ENCODE measurements around the gene MAGI2. TPM values are rescaled to one million over a fixed set of nuclear protein-coding genes. Genes with fewer than 3 reads are reported as not detected.

MAGI2 gene
- total and polyA plus RNA-seq, 8 donors: 1.3 to 4.0 (median 2.0) TPM

GRCh38 chr7:78015574-78016260, 1437.8 kb downstream of the MAGI2 start:
- no peak for ATAC-seq
- Histone ChIP-seq H3K27ac (no peak overlapping the region), H3K4me1 (peaks cover 5 to 9% (median 8%) of the 10 kb centered on the region in 3 donors), H3K9me3 (no peaks in the 10 kb centered on the region), H3K4me3 (no peak overlapping the region), H3K27me3 (no peaks in the 10 kb centered on the region), H3K36me3 (no peaks in the 10 kb centered on the region)
- intact Hi-C loops (cut with DNase I): no loop called here
- no peak for TF ChIP-seq CTCF (IDR thresholded peaks at IDR 0.05)
- 82 to 88% methylated on average over 5 of the region's 5 CpGs for WGBS, 2 donors
- FAIRE-seq: no peak
- no peak for DNase-seq

- peaks cover 5 to 9% (median 8%) of the 10 kb centered on the region in 3 donors for H3K4me1 ChIP-seq
- ATAC-seq (no peak), FAIRE-seq (no peak), DNase-seq (no peak)
- no peaks in the 10 kb centered on the region for H3K9me3 ChIP-seq
- TF ChIP-seq CTCF (IDR thresholded peaks at IDR 0.05): no peak
- 69 to 70% methylated on average over 3 of the region's 3 CpGs for WGBS, 2 donors
- H3K27ac ChIP-seq: no peak overlapping the region
- intact Hi-C loops (cut with DNase I): no loop called here
- H3K36me3 ChIP-seq: no peaks in the 10 kb centered on the region
- no peaks in the 10 kb centered on the region for H3K27me3 ChIP-seq
- no peak overlapping the region for H3K4me3 ChIP-seq
These were observed 1439.1 kb downstream of the MAGI2 start for GRCh38 chr7:78014401-78014800.

GRCh38 chr7:78013386-78013785, 1440.1 kb downstream of the MAGI2 start:
- FAIRE-seq (no peak), ATAC-seq (no peak), DNase-seq (no peak)
- Histone ChIP-seq H3K27ac (no peak overlapping the region), H3K36me3 (no peaks in the 10 kb centered on the region), H3K4me3 (no peak overlapping the region), H3K4me1 (peaks cover 0 to 9% (median 5%) of the 10 kb centered on the region in 3 donors), H3K9me3 (no peaks in the 10 kb centered on the region), H3K27me3 (no peaks in the 10 kb centered on the region)
- intact Hi-C loops (cut with DNase I): no loop called here
- no peak for TF ChIP-seq CTCF (IDR thresholded peaks at IDR 0.05)
- WGBS, 2 donors: 80 to 96% methylated on average over 3 of the region's 3 CpGs

GRCh38 chr7:78011642-78012041, 1441.8 kb downstream of the MAGI2 start:
- no peak overlapping the region for H3K27ac ChIP-seq
- H3K4me1 ChIP-seq: no peaks in the 10 kb centered on the region
- WGBS, 2 donors: 54 to 64% methylated on average over 5 of the region's 5 CpGs
- H3K9me3 ChIP-seq: no peaks in the 10 kb centered on the region
- ATAC-seq (no peak), FAIRE-seq (no peak), DNase-seq (no peak)
- intact Hi-C loops (cut with DNase I): no loop called here
- TF ChIP-seq CTCF (IDR thresholded peaks at IDR 0.05): no peak
- H3K4me3 ChIP-seq: no peak overlapping the region
- H3K36me3 ChIP-seq: no peaks in the 10 kb centered on the region
- no peaks in the 10 kb centered on the region for H3K27me3 ChIP-seq

GRCh38 chr7:78007231-78007630, 1446.2 kb downstream of the MAGI2 start:
- no peak for ATAC-seq
- WGBS, 2 donors: 76 to 79% methylated on average over 3 of the region's 3 CpGs
- Histone ChIP-seq H3K27ac (no peak overlapping the region), H3K27me3 (no peaks in the 10 kb centered on the region), H3K9me3 (no peaks in the 10 kb centered on the region), H3K4me3 (no peak overlapping the region), H3K4me1 (no peaks in the 10 kb centered on the region), H3K36me3 (no peaks in the 10 kb centered on the region)
- no peak for DNase-seq
- TF ChIP-seq CTCF (IDR thresholded peaks at IDR 0.05): no peak
- FAIRE-seq: no peak
- intact Hi-C loops (cut with DNase I): no loop called here

Measured in pancreas (tissue), 10 donors.